Kidney glomerular epithelial cell (primary cell): Measurements from ENCODE around the gene RAB11FIP3.
A peak's percentile ranks its signal among the peaks of the same experiment; 100 is the strongest.

ENCODE experiments used
- DNase-seq: peaks from one replicate; lab custom pipeline; 2025; lab: John Stamatoyannopoulos, UW

RAB11FIP3 gene

DNA sequence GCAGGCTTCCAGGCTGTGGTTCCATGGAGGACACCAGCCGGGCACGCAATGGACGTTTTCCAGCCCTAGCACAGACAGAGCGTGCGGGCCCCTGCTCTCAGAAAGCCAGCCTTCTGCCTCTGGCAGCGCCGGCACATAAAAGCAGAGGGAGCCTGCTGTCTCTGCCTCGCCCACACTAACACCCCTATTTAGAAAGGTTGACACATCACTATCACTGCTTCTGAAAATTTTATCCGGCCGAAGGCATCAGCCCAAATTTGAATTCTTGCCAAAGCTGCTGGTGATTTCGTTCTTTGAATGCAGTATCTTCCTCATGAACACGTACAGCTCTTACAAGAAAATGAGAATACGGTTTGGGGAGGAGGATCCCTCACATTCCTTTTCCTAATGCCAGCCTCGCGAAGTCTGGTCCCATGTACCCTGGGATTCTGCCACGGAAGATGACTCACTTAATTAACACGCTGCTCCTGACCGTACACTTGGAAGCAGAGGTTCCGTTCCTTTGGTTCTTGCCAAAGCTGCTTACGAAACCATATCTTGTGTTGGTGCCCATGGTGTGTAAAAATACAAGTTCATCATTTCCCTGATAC lies 1.3 kb upstream of the RAB11FIP3 start:
- DNase-seq, result peak; percentile 82

- no peak for DNase-seq
Observed at GRCh38 chr16:424623-425081, 797 bp upstream of the RAB11FIP3 start.

DNA sequence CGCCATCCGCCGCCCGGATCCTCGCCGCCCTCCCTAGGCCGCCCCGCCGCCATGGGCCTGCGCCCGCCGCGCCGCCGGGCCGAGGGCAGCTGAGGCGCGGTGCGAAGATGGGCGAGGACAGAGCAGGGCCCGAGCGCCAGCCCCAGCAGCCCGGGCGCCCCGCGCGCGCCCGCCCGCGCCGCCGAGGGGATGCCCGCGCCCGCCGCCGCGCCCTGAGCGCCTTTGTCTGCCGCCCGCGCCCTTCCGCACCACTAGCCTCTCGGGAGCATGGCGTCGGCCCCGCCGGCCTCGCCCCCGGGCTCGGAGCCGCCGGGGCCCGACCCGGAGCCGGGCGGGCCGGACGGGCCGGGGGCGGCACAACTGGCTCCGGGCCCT lies 278 bp downstream of the RAB11FIP3 start:
- no peak for DNase-seq

GRCh38 chr16:426115-426905 lies 861 bp downstream of the RAB11FIP3 start:
- no peak for DNase-seq

DNA sequence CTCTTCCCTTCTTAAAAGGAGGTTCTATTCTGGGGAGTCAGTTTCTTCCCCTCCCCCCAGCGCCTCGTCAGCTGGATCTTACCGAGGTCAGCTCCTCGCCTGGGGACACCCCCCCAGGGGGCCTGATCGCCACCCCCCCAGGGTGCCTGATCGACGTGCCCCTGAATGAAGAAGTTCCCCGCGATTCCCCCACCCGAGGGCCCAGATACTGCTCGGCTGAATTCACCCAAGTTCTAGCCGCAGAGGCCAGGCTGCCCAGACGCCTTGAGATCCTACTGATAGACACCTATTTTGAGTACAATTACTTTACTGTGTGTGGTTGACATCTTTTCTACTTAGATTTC lies 1.4 kb downstream of the RAB11FIP3 start:
- DNase-seq, result no peak

- no peak for DNase-seq
Observed at GRCh38 chr16:427250-427649, 1.8 kb downstream of the RAB11FIP3 start.

DNA sequence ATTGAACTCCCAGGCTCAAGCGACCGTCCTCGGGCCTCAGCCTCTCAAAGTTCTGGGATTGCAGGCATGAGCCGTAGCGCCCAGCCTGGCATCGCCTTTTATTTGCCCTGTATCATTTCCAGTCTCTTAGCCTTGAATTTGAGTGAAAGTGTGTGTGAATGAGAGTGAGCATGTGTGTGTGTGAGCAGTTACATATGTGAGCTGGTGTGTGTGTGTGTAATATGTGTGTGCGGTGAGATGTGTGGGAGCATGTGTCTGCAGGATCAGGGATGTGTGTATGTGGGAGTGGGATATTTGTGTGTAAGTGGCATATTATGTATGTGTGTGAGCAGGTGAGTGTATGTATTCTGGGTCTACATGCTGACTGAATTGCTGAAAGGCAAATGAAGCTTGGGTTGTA lies 5.5 kb downstream of the RAB11FIP3 start:
- DNase-seq, result no peak

GRCh38 chr16:440627-441026 lies 15.2 kb downstream of the RAB11FIP3 start:
- no peak for DNase-seq

GRCh38 chr16:441447-441846 lies 16.0 kb downstream of the RAB11FIP3 start:
- DNase-seq, result no peak

DNA sequence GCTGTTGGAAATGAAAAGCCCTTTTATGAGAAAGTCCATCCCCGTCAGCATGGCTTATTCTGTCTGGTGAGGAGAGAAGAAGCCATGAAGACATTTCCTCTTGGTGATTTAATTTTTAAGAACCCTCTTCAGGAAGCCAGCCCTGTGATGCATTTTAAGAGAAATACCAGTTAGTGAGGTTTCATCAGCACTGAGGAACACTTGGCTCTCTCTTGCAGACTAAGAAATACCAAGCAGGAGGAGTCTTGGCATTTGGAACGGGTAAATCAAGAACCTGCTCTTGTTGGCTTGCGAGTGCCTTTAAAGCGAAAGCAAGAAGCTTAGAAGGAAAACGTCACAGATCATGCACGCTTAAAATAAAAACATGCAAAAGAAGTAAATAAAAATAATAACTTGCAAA lies 17.5 kb downstream of the RAB11FIP3 start:
- no peak for DNase-seq

- DNase-seq, result no peak
Observed at GRCh38 chr16:444027-444426, 18.6 kb downstream of the RAB11FIP3 start.

- DNase-seq, result no peak
Observed at GRCh38 chr16:445566-445965, 20.1 kb downstream of the RAB11FIP3 start.

- no peak for DNase-seq
Observed at GRCh38 chr16:450385-450784, 24.9 kb downstream of the RAB11FIP3 start.

DNA sequence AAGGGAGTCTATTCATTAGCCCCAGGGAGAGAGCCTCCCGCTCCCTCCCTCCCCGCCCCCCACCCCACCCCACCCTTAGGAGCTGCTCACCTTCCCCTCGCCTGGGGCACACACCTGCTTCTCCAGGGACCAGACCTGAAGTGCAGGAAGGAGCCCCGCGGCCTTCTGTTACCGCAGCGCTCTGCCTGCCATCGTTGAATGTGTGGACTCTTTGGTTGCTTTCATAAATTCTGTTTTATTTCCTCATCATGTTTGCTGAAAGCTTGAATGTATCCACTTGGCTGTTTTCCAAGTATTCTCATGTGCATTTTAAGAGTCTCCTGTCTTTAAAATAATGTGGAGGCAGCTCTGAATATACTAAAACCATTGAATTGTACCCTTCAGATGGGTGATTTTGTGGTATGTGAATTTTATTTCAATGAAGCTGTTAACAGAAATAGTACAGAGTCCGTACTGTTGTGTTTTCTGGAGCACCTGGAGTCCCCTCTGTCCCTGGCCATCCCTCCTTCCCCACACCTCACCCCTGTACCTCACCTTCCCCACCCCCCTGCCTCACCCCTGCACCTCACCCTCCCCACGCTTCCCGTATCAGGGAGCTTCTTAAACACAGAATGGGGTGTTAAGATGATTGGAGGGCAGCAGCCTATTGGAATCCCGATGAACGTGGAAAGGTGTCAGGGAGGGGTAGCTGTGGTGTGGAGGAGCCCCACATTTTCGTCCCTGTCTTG lies 25.5 kb downstream of the RAB11FIP3 start:
- DNase-seq, result no peak

DNA sequence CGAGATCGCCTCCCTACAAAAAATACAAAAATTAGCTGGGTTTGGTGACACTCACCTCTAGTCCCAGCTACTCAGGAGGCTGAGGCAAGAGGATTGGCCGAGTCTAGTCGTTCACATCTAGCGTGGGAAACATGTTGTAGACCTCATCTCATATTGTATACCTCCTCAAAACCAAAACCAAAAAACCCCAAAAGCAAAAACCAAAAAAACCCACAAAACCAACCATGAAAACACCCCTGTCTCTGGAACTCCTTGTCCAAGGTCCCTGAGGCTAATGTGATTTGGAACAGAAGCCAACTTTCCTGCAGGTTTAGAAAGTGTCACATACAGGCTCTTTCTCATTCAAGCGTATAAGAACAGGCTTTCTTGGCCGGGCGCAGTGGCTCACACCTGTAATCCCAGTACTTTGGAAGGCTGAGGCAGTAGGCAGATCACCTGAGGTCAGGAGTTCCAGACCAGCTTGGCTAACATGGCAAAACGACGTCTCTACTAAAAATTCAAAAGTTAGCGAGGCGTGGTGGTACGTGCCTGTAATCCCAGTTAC lies 29.0 kb downstream of the RAB11FIP3 start:
- DNase-seq, result no peak

- DNase-seq, result no peak
Observed at GRCh38 chr16:455453-455852, 30.0 kb downstream of the RAB11FIP3 start.

DNA sequence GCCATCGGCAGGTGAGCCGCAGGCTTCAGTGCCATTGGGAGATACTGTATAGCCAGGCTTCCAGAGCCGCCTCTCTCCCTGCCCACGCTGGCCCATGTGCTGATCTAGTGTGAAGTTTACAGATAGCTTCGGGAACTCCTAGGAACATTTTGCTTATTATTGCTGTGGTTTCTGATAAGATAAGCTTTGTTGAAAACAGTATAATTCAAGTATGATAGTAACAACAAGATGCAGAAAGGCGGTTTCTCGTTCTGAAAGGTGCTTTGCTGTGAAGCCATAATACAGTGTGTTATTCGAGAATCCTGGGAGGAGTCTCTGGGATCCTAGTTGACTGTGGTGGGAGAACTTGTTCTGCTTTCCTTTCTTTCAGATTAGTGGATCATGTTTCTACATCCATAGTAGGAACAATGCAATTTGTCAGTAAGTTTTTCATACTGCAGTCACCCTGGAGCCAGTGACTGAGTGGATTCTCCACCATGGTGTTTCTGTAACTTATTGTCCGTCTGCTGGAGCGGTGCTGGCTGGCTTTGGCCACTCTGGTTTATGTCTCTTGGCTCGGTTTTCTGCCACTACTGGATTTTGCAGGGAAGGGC lies 31.5 kb downstream of the RAB11FIP3 start:
- DNase-seq, result no peak

DNA sequence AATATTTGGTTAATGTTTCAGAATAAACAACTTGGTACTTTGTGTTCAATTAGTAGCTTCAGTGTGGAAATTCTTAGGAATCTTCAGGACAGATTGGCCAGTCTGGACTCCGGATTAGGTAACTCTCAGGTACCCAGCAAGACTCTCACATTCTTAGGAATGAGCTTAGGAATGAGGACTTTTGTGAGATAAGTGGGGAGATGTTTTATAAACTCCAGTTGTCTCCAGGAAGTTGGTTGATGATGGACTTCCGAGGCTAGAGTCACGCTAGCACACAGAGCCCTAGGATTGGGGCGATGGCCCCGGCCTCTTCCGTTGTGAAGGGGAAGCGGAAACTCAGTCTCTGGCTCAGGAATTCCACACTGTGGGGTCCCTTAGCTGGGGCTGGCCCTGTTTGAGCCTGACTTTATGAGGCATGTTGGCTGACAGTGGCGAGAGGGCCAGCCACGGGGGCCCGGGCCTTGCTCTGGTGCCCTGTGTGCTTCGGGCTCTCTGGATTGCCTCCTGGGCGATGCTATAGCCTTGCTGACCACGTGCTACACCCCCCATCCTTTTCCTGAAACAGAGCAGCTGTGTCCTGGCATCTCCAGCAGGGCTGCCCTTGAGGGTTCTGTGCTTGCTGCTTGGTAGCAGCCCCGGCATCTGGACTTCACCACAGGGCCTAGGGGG lies 32.4 kb downstream of the RAB11FIP3 start:
- DNase-seq, result peak; percentile 38

DNA sequence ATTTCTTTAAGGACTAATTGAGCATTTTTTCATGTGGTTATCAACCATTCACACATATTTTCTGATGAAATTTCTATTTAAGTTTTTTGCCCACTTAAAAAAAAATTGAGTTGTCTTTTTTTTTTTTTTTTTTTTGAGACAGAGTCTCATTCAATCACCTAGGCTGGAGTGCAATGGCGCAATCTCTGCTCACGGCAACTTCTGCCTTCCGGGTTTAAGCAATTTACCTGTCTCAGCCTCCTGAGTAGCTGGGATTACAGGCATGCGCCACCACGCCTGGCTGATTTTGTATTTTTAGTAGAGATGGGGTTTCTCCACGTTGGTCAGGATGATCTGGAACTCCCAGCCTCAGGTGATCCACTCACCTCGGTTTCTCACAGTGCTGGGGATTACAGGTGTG lies 34.3 kb downstream of the RAB11FIP3 start:
- no peak for DNase-seq

GRCh38 chr16:460787-461186 lies 35.3 kb downstream of the RAB11FIP3 start:
- DNase-seq, result no peak

DNA sequence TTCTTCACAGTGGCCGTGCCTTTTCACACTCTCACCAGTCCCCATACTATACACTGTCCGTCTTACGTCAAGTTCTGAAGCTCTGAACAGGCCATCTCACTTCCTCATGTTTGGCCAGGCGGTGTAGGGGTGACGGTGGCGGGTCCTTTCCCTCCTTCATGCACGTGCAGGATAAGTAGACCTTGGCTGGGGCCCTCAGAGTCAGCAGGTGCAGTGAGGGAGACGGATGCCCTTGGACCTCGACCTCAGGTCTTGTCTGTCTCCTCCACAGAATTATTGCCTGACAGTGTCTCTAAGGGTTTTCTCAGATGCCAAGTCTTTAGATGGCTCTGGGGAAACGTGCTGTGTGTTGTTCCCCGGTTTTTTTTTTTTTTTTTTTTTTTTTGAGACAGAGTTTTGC lies 37.6 kb downstream of the RAB11FIP3 start:
- DNase-seq, result no peak

- no peak for DNase-seq
Observed at GRCh38 chr16:466651-467050, 41.2 kb downstream of the RAB11FIP3 start.
